Cardiac septum (tissue), 1 donor: ENCODE results near the gene DUS4L. TPM values are rescaled to one million over a fixed set of nuclear protein-coding genes. Genes with fewer than 3 reads are reported as not detected.
"Not testable (repeated sequence)": the region's sequence is repeated elsewhere in the genome, so short reads cannot be mapped to it uniquely, and the experiment has no call there.

Experiments
- DNase-seq: peaks from one replicate; pipeline ENCODE4 v3.0.0-alpha.2; 2020; ENCODE audit warnings: low spot score
- intact Hi-C: fragments of 100-400 bp; cut with DNase I; formaldehyde crosslinking; loops from one replicate; pipeline ENCODE4 v1.14.0; 2022
- long read RNA-seq: library from polyadenylated mRNA; unstranded; transcript quantifications from one replicate; pipeline ENCODE4 v2.0.0, GENCODE V29; 2021
- total RNA-seq: library from RNA; stranded (reverse); fragmentation: NEBNext Ultra II Directional; extraction: Animal tissue kit (Norgen Biotek cat#: 25700); gene quantifications from one replicate; pipeline ENCODE4 v1.2.1, GENCODE V29; 2021
- donor health status: DM: no; HTN: no; CAD: no.

Gene DUS4L, protein sequence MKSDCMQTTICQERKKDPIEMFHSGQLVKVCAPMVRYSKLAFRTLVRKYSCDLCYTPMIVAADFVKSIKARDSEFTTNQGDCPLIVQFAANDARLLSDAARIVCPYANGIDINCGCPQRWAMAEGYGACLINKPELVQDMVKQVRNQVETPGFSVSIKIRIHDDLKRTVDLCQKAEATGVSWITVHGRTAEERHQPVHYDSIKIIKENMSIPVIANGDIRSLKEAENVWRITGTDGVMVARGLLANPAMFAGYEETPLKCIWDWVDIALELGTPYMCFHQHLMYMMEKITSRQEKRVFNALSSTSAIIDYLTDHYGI
- total RNA-seq: 7.9 TPM
- long read RNA-seq, partial matches to known transcripts: 10 of 20 reads
- long read RNA-seq, other reads (novel, unspliced or antisense): 10 of 20 reads

DNA sequence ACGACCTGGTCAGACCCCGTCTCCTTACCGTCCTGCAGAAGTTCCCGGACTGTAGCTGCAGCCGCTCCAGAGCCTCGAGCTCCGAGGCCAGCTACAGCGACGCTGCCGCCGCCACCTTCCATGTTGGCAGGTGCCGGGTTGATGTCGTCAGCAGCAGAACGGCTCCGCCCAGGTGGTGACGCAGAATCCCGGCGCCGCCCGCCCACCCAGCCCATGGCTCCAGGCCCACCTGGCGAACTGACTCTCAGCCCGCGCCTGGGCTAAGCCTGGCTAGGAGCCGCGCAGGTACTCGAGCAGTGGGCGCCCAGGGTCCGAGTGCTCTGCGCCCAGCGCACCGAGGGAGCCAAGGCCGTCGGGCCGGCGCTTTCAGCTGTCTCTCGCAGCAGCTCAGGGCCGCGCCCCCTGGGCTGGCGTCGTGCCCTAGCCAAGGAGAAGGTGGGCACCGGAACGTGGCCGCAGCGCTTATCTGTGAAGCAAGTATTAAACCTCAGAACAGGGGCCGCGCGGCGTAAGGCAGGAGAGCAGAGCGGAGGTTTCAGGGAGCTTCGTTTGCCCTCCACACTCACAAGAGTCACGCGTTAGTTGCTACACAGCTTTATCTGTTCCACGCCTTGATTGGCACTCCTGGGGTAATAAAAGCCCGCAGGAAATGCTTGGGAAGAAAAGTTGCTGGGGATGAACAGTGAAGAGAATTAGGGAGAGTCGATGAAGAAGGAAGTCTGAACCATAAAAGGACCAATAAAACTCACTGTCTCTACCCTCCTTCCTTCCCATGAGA is at the start of gene DUS4L, which contains the start of gene COG5:
DUS4L (plus strand) TSS at position 197 of the 778 bp plus-strand sequence. CDS start 3,100 bp downstream, outside the sequence.
COG5 (minus strand) TSS at position 146 of the 778 bp plus-strand sequence; CDS start at position 122, 24 bp downstream.
- peak; percentile 93 for DNase-seq
- intact Hi-C loops: loop anchor here (2.0 to 10.0 kb wide), 2 partner anchors 17 to 51 kb away; partner anchors contain the start of gene BCAP29

DNA sequence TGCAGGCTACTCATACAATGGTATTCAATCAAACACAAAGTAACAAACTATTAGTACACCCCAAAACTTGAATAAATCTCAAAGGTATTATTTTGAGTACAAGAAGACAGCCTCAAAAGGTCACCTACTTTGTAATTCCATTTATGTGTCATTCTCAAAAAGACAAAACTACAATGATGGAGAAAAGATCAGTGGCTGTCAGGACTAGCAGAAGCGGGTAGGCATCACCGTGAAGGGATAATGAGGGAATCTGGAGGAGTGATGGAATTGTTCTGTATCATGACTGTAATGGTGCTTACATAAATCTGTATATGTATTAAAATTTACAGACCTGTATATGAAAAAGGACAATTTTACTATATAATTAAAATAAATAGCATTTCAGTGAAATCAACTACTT is 37.1 kb upstream of the DUS4L start:
- intact Hi-C loops: no loop called here
- no peak for DNase-seq

DNA sequence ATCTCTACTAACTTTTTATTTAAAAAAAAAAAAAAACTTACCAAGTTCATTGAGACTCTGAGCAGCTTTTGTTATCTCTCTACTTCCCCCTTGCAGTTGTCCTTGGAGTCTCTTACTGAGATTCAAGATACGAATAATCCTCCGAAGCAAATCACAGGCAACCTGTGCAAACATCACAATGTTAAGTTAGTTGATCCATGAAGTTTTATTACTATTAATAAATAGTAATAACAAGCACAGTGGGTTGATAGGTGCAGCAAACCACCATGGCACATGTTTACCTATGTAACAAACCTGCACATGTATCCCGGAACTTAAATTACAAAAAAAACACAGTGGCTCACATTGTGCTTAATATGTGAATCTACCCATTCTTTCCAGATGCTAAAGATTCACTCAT is 36.6 kb upstream of the DUS4L start:
- no peak for DNase-seq
- intact Hi-C loops: no loop called here

DNA sequence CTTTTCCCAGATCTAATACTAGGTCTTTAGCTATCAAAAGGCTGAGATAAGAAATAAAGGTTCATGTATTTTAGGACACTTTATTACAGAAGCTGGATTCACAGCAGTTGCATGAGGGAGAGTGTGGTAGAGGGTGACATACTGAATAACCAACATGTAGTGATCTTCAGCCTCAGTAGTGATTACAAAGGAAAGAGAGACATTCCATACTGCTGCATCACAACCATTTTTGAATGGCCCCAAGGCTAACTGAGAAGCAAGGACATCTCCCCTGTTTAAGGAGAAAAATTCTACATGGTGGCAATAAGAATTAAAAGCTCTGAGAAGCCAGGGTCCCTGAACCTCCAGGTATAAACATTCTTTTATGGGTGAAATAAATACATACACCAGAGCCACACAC is 35.3 kb upstream of the DUS4L start:
- intact Hi-C loops: no loop called here
- no peak for DNase-seq

DNA sequence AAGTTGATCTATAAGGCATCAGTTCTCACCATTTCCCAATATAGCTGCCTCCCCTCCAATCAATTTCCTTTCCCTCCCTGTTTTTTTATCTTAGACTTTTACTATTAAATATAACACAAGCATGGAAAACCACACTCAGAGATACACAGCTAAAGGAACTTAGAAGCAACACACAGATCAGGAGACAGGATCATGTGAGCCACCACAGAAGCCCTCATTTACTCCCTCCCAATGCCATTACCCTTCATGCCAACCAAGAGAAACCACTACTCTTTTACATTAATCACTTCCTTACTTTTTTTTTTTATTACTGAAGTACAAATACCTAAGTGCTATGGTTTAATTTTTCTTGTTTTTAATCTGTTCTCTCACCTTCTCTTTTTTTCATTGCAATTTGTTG is 33.0 kb upstream of the DUS4L start:
- intact Hi-C loops: no loop called here
- no peak for DNase-seq

DNA sequence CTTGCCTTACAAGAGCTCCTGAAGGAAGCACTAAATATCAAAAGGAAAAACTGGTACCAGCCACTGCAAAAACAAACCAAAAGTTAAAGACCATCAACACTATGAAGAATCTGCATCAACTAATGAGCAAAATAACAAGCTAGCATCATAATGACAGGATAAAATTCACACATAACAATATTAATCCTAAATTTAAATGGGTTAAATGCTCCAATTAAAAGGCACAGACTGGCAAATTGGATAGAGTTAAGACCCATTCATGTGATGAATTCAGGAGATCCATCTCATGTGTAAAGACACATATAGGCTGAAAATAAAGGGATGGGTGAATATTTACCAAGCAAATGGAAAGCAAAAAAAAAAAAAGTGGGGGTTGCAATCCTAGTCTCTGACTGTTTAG is 29.6 kb upstream of the DUS4L start:
- DNase-seq: no peak

DNA sequence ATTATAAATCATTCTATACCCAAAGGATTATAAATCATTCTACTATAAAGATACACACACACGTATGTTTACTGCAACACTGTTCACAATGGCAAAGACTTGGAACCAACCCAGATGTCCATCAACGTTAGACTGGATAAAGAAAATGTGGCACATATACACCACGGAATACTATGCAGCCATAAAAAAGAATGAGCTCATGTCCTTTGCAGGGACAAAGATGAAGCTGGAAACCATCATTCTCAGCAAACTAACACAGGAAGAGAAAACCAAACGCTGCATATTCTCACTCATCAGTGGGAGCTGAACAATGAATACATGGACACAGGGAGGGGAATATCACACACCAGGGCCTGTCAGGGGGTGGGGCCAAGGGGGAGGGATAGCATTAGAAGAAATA is 26.5 kb upstream of the DUS4L start:
- intact Hi-C loops, DNase-seq: not testable (repeated sequence)

More for the DNA sequence above, 29.6 kb upstream of the DUS4L start:
- intact Hi-C loops: no loop called here

DNA sequence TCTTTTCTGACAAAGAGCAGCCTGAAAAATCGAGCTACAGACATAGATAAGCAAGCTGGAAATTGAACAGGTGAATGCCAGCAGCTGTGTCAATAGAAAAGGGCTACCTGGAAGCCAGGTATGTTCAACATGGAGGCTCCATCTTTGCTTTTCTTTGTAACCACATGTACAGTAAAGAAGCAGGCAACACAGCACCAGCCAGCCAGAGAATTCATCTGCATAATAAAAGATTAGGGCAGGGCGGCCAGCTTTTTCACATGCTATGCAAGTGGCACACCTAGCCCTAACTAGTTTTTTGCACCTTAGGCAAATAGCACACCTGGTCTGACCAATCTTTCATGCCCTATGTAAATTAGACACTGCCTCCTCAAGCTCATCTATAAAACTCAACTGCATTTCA is 25.8 kb upstream of the DUS4L start:
- no peak for DNase-seq
- intact Hi-C loops: no loop called here

DNA sequence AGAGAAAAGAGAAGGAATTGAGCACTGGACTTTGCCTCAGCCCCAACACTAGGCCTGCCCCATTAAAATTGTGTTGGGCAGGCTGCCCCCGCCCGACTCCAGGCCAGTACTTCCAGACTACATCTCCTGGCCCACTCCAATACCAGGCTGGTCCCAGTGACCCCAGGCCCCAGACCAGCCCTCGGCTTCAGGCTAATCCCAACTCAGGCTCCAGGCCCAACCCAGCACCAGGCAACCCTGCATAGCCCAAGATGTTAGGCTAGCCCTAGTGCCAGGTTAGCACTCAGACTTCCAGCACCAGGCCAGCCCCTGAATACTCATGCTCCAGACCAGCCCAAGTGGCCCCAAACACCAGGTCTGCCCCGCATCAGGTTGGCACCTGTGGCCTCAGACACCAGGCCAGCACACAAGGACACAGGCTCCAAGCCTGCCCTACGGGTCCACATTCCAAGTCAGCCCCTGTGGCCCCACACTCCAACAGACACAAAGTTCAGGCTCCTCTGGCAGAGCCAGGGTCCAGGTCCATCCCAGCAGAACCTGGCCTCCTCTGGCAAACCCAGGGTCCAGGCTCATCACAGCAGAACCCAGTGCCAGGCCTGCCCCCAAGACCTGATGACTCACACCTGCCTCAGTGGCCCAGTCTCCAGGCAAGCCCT is 20.3 kb upstream of the DUS4L start:
- no peak for DNase-seq
- intact Hi-C loops: no loop called here

DNA sequence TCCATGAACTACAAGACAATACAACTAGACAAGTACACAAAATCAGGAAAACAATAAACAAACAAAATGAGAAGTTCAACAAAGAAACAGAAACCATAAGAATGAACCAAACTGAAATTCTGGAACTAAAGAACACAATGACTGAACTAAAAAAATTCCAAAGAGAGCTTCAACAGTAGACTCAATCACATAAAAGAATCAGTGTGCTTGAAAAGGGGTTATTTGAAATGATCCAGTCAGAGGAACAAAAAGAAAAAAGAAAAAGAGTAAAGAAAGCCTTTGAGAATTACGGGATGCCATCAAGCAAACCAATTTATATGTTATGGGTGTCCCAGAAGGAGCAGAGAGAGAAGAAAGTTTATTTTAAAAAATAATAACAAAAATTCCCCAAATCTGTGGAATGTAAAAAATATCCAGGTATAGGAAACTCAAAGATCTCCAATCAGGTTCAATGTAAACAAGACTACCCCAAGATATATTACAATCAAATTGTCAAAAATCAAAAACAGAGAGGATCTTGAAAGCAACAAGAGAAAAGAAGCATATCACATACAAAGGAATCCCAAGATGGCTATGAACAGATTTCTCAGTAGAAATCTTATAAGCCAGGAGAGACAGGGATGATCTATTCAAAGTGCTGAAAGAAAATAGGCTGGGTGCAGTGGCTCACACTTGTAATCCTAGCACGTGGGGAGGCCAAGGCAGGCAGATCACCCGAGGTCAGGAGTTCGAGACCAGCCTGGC is 18.8 kb upstream of the DUS4L start:
- no peak for DNase-seq
- intact Hi-C loops: no loop called here

DNA sequence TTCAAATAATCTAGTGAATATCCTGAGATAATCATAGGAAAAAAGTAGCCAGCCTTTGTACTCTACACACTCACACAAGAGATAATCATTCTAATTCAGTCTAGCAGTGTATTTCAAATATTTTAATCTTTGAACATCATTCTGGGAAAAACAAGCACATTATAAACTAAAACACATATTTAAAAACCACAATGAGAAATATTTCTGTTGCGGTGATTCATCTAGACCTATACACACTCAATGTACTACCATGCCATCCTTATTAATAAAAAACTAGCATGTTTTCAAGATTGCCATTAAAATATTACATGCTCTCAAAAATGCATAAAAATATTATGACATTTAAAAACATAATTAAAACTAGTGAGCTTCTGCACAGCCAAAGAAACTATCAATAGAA is 11.8 kb upstream of the DUS4L start:
- DNase-seq: no peak
- intact Hi-C loops: no loop called here

DNA sequence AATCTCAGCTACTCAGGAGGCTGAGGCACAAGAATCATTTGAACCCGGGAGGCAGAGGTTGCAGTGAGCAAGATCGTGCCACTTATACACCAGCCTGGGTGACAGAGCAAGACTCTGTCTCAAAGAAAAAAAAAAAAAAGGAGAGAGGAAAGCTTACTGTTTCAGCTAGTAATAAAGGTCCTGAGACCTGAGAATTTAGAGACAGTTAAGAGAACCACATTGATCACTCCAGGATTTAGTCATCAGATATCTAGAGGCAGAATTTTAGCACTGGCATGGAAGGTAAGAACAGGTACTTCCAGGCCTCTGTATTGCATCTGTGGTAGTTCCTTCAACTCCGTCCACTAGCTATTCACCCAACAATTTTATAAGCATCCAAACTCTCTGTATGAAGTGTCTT is 7.9 kb upstream of the DUS4L start:
- no peak for DNase-seq
- intact Hi-C loops: no loop called here

DNA sequence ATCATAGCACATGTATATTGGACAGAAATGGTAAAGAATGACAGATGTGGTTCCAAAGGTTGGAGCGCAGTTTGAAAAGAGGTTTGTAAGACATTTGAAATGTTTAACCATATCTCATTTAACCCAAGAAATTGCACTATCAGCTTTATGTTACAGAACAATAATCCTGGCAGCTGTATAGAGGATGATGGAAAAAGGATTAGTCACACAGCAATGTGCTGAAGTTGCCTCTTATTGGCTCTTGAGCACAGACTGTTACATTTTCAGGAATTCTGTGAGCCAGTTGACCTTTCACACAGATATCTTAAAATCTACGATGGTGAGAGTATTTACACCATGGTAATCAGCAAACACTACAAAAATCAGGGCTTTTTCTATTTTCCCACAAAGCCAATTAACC is 3.9 kb upstream of the DUS4L start:
- DNase-seq: no peak
- intact Hi-C loops: loop anchor here (10.0 kb wide), 1 partner anchor 55 kb away; no protein-coding TSS in a partner anchor

DNA sequence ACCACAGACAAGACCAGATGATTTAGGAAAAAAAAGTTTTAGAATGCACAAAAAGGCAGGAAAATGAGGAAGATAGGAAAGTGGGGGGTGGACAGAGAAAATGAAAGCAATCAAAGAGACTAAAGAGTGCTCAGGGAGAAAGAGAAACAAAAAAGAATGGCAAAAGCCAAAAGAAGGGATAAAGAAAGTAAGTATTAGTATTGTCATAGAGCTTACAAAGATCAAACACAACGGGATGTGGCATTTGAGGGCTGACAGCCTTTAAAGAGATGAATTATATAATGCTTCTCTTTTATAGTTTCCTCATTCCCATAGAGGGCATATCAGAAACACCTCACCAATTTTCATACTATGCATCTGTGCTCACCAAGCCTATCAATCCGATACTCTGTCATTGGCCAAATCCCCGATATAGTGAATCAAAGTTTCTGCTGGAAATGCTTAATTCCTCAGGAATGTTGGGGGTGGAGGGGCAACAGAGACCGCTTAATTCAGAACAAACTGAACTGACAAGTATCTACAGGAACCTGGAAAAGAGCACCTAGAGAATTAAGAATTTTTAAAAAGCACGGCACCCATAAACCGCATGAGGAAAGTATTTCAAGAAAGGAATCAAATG is 2.8 kb upstream of the DUS4L start:
- no peak for DNase-seq
- intact Hi-C loops: loop anchor here (10.0 kb wide), 1 partner anchor 54 kb away; no protein-coding TSS in a partner anchor

DNA sequence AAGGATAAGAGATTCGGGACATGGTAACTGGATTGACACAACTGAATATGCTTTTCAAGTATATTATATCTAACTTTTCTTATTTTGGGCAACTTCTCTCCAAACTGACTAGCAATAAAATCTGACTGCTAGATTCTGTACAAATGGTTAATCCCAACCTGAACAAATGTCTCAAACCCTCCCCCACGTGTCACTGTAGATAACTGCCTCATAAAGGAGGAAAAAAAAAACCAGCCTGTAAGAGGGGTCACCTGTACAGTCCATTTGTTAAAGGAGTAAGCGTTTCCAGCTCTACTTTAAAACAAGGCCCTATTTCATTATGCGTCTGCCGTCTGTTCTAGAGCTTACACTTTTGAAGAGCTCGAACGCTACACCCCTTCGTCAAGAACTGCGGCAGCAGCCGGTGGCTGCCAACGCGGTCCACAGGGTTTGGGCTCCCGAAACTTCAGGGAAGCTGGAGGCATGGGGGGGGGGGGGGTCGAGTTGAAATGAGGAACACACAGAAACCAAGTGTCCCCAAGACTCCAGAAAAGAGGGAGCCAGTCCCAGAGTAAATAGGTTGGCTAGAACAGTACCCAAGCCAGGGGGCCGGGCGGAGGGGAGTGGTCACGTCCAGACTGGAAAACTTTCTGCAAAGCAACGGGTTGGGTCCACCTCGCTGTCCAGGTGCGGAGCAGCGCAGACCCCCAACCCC is 543 bp upstream of the DUS4L start:
- DNase-seq: no peak
- intact Hi-C loops: loop anchor here (10.0 kb wide), 1 partner anchor 52 kb away; no protein-coding TSS in a partner anchor

DNA sequence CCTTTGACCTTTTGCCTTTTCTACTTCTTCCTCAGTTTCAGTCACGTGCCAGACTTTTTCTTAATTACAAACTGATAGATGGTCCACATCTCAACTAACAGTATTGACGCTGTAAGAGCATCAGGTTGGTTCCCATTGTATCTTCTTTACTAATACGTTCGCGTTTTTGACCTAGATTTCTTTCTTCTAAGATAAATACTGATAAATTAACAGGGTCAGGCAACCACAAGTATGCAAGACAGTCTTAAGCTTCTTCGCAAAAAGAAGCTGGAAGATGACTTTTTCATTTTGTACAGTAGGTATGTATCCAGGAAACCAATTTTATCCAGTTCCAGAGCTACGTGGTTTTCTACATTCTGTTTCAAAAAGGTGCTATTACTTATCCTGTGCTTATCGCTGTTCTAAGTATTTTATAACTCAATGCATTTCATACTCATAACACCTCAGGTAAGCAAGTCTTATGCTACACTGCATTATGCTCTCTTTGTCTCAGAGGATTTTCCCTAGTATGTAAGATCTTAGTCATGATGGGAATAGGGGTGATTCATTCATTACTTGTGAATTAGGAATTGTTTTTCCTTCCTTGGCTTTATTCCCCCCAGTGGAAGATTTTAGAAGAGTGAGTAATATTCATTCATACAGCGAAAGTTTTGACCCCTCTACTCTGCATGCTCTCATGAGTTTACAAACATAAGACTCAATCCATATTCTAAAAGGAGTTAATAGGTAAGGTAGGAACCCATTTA is 955 bp downstream of the DUS4L start:
- intact Hi-C loops: loop anchor here (2.0 to 10.0 kb wide), 2 partner anchors 16 to 50 kb away; partner anchors contain the start of gene BCAP29
- DNase-seq: no peak

DNA sequence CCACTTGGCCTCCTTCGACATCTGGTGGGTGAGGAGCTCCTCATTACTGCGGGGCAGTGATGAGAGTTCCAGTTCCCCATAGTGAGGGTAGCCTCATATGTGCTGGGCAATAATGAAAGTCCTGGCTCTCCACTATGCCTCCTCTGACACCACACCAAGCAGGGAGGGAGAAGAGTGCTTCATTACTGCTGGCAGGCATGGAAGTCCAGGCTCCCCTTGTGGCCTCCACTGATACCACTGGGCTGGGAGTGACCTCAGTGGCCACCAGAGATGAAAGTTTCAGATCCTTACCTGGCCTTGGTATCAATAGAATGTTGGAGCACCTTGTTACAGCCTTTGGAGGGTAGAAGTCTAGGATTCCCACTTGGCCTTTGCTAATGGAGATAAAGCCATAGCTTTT is 6.5 kb downstream of the DUS4L start:
- DNase-seq: no peak
- intact Hi-C loops: no loop called here

DNA sequence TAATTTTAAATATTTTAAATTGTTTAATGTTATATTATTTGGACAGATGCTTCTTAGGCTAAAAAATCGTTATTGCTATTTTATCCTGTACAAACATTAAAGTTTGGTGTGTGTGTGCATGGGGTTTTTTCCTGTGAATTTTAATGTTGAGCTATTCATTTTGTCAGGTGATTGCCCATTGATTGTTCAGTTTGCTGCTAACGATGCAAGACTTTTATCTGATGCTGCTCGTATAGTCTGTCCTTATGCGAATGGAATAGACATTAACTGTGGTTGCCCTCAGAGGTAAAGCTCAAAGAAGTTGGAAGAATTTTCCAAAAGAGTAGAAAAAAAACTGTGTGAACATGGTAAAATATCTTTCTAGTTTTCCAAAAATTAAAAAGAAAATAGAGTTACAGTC is 9.8 kb downstream of the DUS4L start:
- intact Hi-C loops: no loop called here
- DNase-seq: no peak
